WTC11 (cell line): ENCODE measurements around the gene OR4M1.
"Not testable (repeated sequence)": the region's sequence is repeated elsewhere in the genome, so short reads cannot be mapped to it uniquely, and the experiment has no call there.

Experiments
- ATF1 ChIP-seq: sonication (generic); formaldehyde crosslinking; IDR thresholded peaks from 2 replicates; pipeline ENCODE4 v1.8.1; 2023; ENCODE audit warnings: mild to moderate bottlenecking, moderate library complexity, missing genetic modification reagents
- CTCF ChIP-seq: fragments of 200-600 bp; IDR thresholded peaks from 2 replicates; pipeline ENCODE4 v1.8.0; 2022; ENCODE audit warnings: antibody characterized with exemption
- MLX ChIP-seq: sonication (generic); formaldehyde crosslinking; IDR thresholded peaks from 2 replicates; pipeline ENCODE4 v1.8.1; 2023; ENCODE audit warnings: mild to moderate bottlenecking, missing genetic modification reagents, moderate library complexity
- SP1 ChIP-seq: sonication (generic); formaldehyde crosslinking; conservative IDR thresholded peaks from 2 replicates; pipeline ENCODE4 v1.8.1; 2022; ENCODE audit warnings: missing genetic modification reagents
- ZNF232 ChIP-seq: sonication (generic); formaldehyde crosslinking; IDR thresholded peaks from 2 replicates; pipeline ENCODE4 v1.8.0; 2022; ENCODE audit warnings: mild to moderate bottlenecking, missing genetic modification reagents
- TF ChIP-seq, protein P1 (sequence below): sonication (generic); formaldehyde crosslinking; IDR thresholded peaks from 2 replicates; pipeline ENCODE4 v1.8.0; 2023; ENCODE audit warnings: missing genetic modification reagents, mild to moderate bottlenecking, borderline replicate concordance
- TF ChIP-seq, protein P2 (sequence below): fragments of 250-450 bp; sonication (Bioruptor Pico); IDR thresholded peaks from 2 replicates; pipeline ENCODE4 v1.9.0; 2021; ENCODE audit warnings: moderate library complexity, mild to moderate bottlenecking, inconsistent platforms, borderline replicate concordance

DNA sequence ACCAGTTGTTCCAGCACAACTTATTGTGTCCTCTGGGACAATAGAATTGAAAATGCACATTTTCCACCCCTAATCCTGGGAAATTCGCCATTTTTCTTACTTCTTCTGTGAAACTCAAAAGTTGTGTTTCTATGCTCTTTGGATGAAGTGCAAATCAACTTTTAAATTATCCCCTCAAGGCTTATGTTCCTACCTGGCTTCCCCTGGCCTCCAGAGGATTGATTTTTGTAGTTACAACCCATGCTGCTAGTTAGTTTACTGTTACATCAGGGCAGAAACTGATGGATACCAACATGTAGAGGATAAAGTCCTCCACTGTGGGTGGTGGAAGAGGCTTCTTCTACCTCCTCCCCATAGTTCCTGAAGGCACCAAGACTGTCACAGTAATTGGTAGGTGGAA, at the start of gene OR4M1:
- not testable (repeated sequence) for TF ChIP-seq ZNF232 (CRISPR knock-in tag); MLX; ATF1; CTCF; SP1
- TF ChIP-seq, protein P1, sequence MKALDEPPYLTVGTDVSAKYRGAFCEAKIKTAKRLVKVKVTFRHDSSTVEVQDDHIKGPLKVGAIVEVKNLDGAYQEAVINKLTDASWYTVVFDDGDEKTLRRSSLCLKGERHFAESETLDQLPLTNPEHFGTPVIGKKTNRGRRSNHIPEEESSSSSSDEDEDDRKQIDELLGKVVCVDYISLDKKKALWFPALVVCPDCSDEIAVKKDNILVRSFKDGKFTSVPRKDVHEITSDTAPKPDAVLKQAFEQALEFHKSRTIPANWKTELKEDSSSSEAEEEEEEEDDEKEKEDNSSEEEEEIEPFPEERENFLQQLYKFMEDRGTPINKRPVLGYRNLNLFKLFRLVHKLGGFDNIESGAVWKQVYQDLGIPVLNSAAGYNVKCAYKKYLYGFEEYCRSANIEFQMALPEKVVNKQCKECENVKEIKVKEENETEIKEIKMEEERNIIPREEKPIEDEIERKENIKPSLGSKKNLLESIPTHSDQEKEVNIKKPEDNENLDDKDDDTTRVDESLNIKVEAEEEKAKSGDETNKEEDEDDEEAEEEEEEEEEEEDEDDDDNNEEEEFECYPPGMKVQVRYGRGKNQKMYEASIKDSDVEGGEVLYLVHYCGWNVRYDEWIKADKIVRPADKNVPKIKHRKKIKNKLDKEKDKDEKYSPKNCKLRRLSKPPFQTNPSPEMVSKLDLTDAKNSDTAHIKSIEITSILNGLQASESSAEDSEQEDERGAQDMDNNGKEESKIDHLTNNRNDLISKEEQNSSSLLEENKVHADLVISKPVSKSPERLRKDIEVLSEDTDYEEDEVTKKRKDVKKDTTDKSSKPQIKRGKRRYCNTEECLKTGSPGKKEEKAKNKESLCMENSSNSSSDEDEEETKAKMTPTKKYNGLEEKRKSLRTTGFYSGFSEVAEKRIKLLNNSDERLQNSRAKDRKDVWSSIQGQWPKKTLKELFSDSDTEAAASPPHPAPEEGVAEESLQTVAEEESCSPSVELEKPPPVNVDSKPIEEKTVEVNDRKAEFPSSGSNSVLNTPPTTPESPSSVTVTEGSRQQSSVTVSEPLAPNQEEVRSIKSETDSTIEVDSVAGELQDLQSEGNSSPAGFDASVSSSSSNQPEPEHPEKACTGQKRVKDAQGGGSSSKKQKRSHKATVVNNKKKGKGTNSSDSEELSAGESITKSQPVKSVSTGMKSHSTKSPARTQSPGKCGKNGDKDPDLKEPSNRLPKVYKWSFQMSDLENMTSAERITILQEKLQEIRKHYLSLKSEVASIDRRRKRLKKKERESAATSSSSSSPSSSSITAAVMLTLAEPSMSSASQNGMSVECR (CRISPR knock-in tag): not testable (repeated sequence)
- TF ChIP-seq, protein P2, sequence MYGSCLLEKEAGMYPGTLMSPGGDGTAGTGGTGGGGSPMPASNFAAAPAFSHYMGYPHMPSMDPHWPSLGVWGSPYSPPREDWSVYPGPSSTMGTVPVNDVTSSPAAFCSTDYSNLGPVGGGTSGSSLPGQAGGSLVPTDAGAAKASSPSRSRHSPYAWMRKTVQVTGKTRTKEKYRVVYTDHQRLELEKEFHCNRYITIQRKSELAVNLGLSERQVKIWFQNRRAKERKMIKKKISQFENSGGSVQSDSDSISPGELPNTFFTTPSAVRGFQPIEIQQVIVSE (CRISPR knock-in tag): not testable (repeated sequence)
